NCI-H446 (cell line): ENCODE results near the gene RFX5.
"Not testable (repeated sequence)": the region's sequence is repeated elsewhere in the genome, so short reads cannot be mapped to it uniquely, and the experiment has no call there.

Experiments
- DNase-seq, 2 experiments: peaks; one replicate each; lab custom pipeline; 2025; lab: John Stamatoyannopoulos, UW

Gene RFX5

GRCh38 chr1:151362308-151363155, 15.5 kb upstream of the RFX5 start:
- DNase-seq: no peak

- DNase-seq: no peak
Measured at GRCh38 chr1:151361883-151362282, 14.8 kb upstream of the RFX5 start.

GRCh38 chr1:151356696-151357095, 9.6 kb upstream of the RFX5 start:
- DNase-seq: no peak

- DNase-seq: peak; percentile 45 to 82
Measured at GRCh38 chr1:151352021-151352718, 5.1 kb upstream of the RFX5 start.

GRCh38 chr1:151350323-151350722, 3.3 kb upstream of the RFX5 start:
- DNase-seq: not testable (repeated sequence)

- DNase-seq: no peak
Measured at GRCh38 chr1:151347523-151348246, 633 bp upstream of the RFX5 start.

GRCh38 chr1:151346082-151346768, 827 bp downstream of the RFX5 start:
- DNase-seq: no peak

GRCh38 chr1:151344291-151344690, 2.8 kb downstream of the RFX5 start:
- no peak for DNase-seq

GRCh38 chr1:151343587-151343986, 3.5 kb downstream of the RFX5 start:
- DNase-seq: no peak

- no peak for DNase-seq
Measured at GRCh38 chr1:151342569-151342968, 4.5 kb downstream of the RFX5 start.

GRCh38 chr1:151342021-151342420, 5.0 kb downstream of the RFX5 start:
- DNase-seq: no peak

GRCh38 chr1:151340870-151341754, 5.9 kb downstream of the RFX5 start:
- peak; percentile 56 to 81 for DNase-seq

GRCh38 chr1:151336556-151336955, 10.5 kb downstream of the RFX5 start:
- DNase-seq: no peak

- no peak for DNase-seq
Measured at GRCh38 chr1:151334822-151335221, 12.2 kb downstream of the RFX5 start.

GRCh38 chr1:151327903-151328674, 19.0 kb downstream of the RFX5 start:
- DNase-seq: peak in 1 of 2 experiments; percentile 49

GRCh38 chr1:151327223-151327902, 19.7 kb downstream of the RFX5 start, which contains the start of gene PI4KB:
Gene PI4KB, minus strand, starts transcription at chr1:151327416. Its CDS starts 10,935 bp downstream, at chr1:151316481.
- DNase-seq: peak; percentile 97 to 98

- DNase-seq: no peak
Measured at GRCh38 chr1:151326619-151327222, 20.3 kb downstream of the RFX5 start.

- DNase-seq: no peak
Measured at GRCh38 chr1:151325646-151326429, 21.2 kb downstream of the RFX5 start.
